Measurements from ENCODE around the gene FOSL1. TPM values are rescaled to one million over a fixed set of nuclear protein-coding genes. Genes with fewer than 3 reads are reported as not detected.
A peak's percentile ranks its signal among the peaks of the same experiment; 100 is the strongest.

Gene FOSL1
- total RNA-seq, 3 donors from 2014 or later (not counting 1 experiment from before 2014, with no cell fraction given), result 3.4 to 9.0 (median 6.8) TPM

DNA sequence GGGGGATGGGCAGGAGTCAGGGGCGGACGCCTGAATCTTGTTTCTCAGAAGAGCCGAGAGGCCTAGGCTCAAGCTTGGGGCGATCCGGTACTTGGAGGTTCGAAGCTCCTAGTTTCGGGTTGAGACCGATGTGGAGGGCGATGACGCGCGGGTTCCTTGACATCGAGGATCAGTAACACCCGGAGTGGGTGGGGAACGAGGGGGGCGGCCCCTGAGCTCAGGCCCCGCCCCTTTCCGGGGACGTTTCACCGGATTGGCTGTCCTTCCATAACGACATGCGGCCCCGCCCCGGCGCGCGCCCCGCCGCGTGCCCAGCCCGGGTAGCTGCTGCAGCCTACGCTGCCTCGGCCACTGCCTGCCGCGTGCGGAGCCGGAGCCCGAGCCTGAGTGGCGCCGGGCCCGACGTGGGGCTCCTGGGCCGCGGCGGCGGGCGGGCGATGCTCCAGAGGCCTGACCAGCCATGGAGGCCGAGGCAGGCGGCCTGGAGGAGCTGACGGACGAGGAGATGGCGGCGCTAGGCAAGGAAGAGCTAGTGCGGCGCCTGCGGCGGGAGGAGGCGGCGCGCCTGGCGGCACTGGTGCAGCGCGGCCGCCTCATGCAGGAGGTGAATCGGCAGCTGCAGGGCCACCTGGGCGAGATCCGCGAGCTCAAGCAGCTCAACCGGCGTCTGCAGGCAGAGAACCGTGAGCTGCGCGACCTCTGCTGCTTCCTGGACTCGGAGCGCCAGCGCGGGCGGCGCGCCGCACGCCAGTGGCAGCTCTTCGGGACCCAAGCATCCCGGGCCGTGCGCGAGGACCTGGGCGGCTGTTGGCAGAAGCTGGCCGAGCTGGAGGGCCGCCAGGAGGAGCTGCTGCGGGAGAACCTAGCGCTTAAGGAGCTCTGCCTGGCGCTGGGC, 9.6 kb downstream of the FOSL1 start, which contains the start of gene CCDC85B:
CCDC85B (plus strand) TSS at position 350 of the 895 bp plus-strand sequence; CDS start at position 461, 111 bp downstream.
- intact Hi-C loops (cut with micrococcal nuclease), result loop anchor here (1.0 to 5.0 kb wide), 3 partner anchors 10 to 72 kb away; partner anchors contain the start of genes C11orf68, DRAP1, FOSL1 and SART1
- Histone ChIP-seq H3K27me3 (ENCODE audit: control insufficient read depth, insufficient read depth, low read length) (no peaks in the 10 kb centered on the region), H3K36me3 (ENCODE audit: control insufficient read depth, insufficient read depth, low read length) (peaks cover 3% of the 10 kb centered on the region), H3K27ac (ENCODE audit: low read length) (peak within 1 kb of the TSS; percentile 97), H3K4me1 (ENCODE audit: control insufficient read depth, insufficient read depth, low read length) (peaks cover 68% of the 10 kb centered on the region), H3K4me3 (ENCODE audit: low read length) (peak within 1 kb of the TSS; percentile 53), H3K9me3 (ENCODE audit: control insufficient read depth, insufficient read depth, low read length) (no peaks in the 10 kb centered on the region)
- H3K4me1 Mint-ChIP-seq, result peaks cover 57 to 62% of the 10 kb centered on the region in 2 donors
- no peak for TF ChIP-seq CTCF (IDR thresholded peaks at IDR 0.05)
- no peaks in the 10 kb centered on the region for H3K9me3 Mint-ChIP-seq
- ATAC-seq, result peak; percentile 74 to 90 (median 78)
- H3K4me3 Mint-ChIP-seq, result peak within 1 kb of the TSS; percentile 88
- H3K27me3 Mint-ChIP-seq (ENCODE audit: low read depth in 2 of 2), result no peaks in the 10 kb centered on the region
- DNase-seq, result peak; percentile 98 to 99
- under 1% methylated on average over 94 of the region's 94 CpGs for WGBS (ENCODE audit: insufficient coverage)
- H3K27ac Mint-ChIP-seq, result peak within 1 kb of the TSS; percentile 88 to 96
- H3K36me3 Mint-ChIP-seq, result no peaks in the 10 kb centered on the region

GRCh38 chr11:65888163-65888814, 11.9 kb downstream of the FOSL1 start, which contains the start of gene FIBP:
Gene FIBP, minus strand, starts transcription at chr11:65888471. Its CDS starts 53 bp downstream, at chr11:65888418.
- H3K9me3 ChIP-seq (ENCODE audit: control insufficient read depth, insufficient read depth, low read length), result no peaks in the 10 kb centered on the region
- H3K27me3 ChIP-seq (ENCODE audit: control insufficient read depth, insufficient read depth, low read length), result no peaks in the 10 kb centered on the region
- DNase-seq (peak; percentile 88 to 97), ATAC-seq (peak; percentile 60 to 79 (median 64))
- peak; percentile 90 for TF ChIP-seq CTCF (IDR thresholded peaks at IDR 0.05)
- H3K4me1 ChIP-seq (ENCODE audit: control insufficient read depth, insufficient read depth, low read length), result peaks cover 72% of the 10 kb centered on the region
- Mint-ChIP-seq H3K4me3 (peak within 1 kb of the TSS; percentile 88), H3K27me3 (ENCODE audit: low read depth in 2 of 2) (no peaks in the 10 kb centered on the region), H3K36me3 (no peaks in the 10 kb centered on the region), H3K27ac (peak within 1 kb of the TSS; percentile 88 to 96), H3K9me3 (no peaks in the 10 kb centered on the region), H3K4me1 (peaks cover 60 to 68% of the 10 kb centered on the region in 2 donors)
- intact Hi-C loops (cut with micrococcal nuclease), result no loop called here
- WGBS (ENCODE audit: insufficient coverage), result under 1% methylated on average over 57 of the region's 57 CpGs
- H3K36me3 ChIP-seq (ENCODE audit: control insufficient read depth, insufficient read depth, low read length), result peaks cover 16% of the 10 kb centered on the region
- peak within 1 kb of the TSS; percentile 97 for H3K27ac ChIP-seq (ENCODE audit: low read length)
- H3K4me3 ChIP-seq (ENCODE audit: low read length), result peak within 1 kb of the TSS; percentile 72

- ATAC-seq, result no peak
- H3K36me3 ChIP-seq (ENCODE audit: control insufficient read depth, insufficient read depth, low read length), result peaks cover 22% of the 10 kb centered on the region
- no peak for TF ChIP-seq CTCF (IDR thresholded peaks at IDR 0.05)
- Mint-ChIP-seq H3K9me3 (no peaks in the 10 kb centered on the region), H3K4me3 (peak overlapping the region; percentile 88), H3K4me1 (peaks cover 54 to 68% of the 10 kb centered on the region in 2 donors), H3K36me3 (no peaks in the 10 kb centered on the region), H3K27me3 (ENCODE audit: low read depth in 2 of 2) (no peaks in the 10 kb centered on the region), H3K27ac (peak overlapping the region; percentile 88 to 96)
- peak overlapping the region; percentile 97 for H3K27ac ChIP-seq (ENCODE audit: low read length)
- H3K9me3 ChIP-seq (ENCODE audit: control insufficient read depth, insufficient read depth, low read length), result no peaks in the 10 kb centered on the region
- H3K4me3 ChIP-seq (ENCODE audit: low read length), result peak overlapping the region; percentile 72
- WGBS (ENCODE audit: insufficient coverage), result 8% methylated on average over 23 of the region's 23 CpGs
- peaks cover 68% of the 10 kb centered on the region for H3K4me1 ChIP-seq (ENCODE audit: control insufficient read depth, insufficient read depth, low read length)
- DNase-seq, result no peak
- intact Hi-C loops (cut with micrococcal nuclease), result no loop called here
- H3K27me3 ChIP-seq (ENCODE audit: control insufficient read depth, insufficient read depth, low read length), result no peaks in the 10 kb centered on the region
Observed at GRCh38 chr11:65887723-65888162, 12.4 kb downstream of the FOSL1 start.
